ENCODE results near the gene LATS2. TPM values are rescaled to one million over a fixed set of nuclear protein-coding genes. Genes with fewer than 3 reads are reported as not detected.

Gene LATS2
- total RNA-seq, 2 experiments from 2014 or later = 6.2 to 6.5 TPM

- Mint-ChIP-seq H3K4me1 (ENCODE audit: low read depth) (no peaks in the 10 kb centered on the region), H3K27ac (no peak overlapping the region), H3K36me3 (ENCODE audit: low read depth) (no peaks in the 10 kb centered on the region), H3K4me3 (no peak overlapping the region), H3K9me3 (no peaks in the 10 kb centered on the region), H3K27me3 (no peaks in the 10 kb centered on the region)
- Histone ChIP-seq H3K27ac (ENCODE audit: low read depth in 1 of 2, low read length in 2 of 2) (no peak overlapping the region), H3K36me3 (ENCODE audit: insufficient read depth, low read length) (no peaks in the 10 kb centered on the region), H3K9me3 (ENCODE audit: control insufficient read depth in 1 of 2, insufficient read depth in 1 of 2, low read length in 2 of 2) (no peaks in the 10 kb centered on the region), H3K4me3 (ENCODE audit: low read length) (no peak overlapping the region), H3K4me1 (ENCODE audit: insufficient read depth, low read length) (no peaks in the 10 kb centered on the region), H3K27me3 (ENCODE audit: control insufficient read depth in 1 of 2, insufficient read depth in 2 of 2, low read length in 2 of 2) (no peaks in the 10 kb centered on the region)
- ATAC-seq (ENCODE audit: poor library complexity) = no peak
- DNase-seq = no peak
- POLR2A ChIA-PET = no interaction called here
- no peak for TF ChIP-seq CTCF (IDR thresholded peaks at IDR 0.05)
- intact Hi-C loops (cut with DNase I, micrococcal nuclease) = loop anchor here in 1 of 2 experiments (5.0 kb wide), 1 partner anchor 86 kb away; no protein-coding TSS in a partner anchor
- CTCF ChIA-PET = no interaction called here
Measured at GRCh38 chr13:20923272-20923671, 138.1 kb downstream of the LATS2 start.

Other genes with a start within 250 kb of the LATS2 start
- 10 to 100 TPM; 22.5 to 22.7 TPM for gene XPO4, start 158.8 kb downstream of the LATS2 start, total RNA-seq
- 100 to 1,000 TPM; 240 to 259 TPM for gene SAP18, start 78.5 kb upstream of the LATS2 start, total RNA-seq
- under 1 TPM in 1 of 2 experiments, not detected in 1; 0.30 TPM for gene SKA3, start 115.0 kb upstream of the LATS2 start, total RNA-seq
- 10 to 100 TPM; 10.0 to 10.5 TPM for gene MRPL57, start 115.1 kb upstream of the LATS2 start, total RNA-seq